ENCODE data around the gene NSUN6. TPM values are rescaled to one million over a fixed set of nuclear protein-coding genes. Genes with fewer than 3 reads are reported as not detected.

Gene NSUN6
- polyA plus RNA-seq, 2 donors: 3.8 to 5.6 TPM

GRCh38 chr10:18556522-18557147 lies 94.8 kb downstream of the NSUN6 start:
- Histone ChIP-seq H3K36me3 (ENCODE audit: control insufficient read depth in 2 of 2, insufficient read depth in 2 of 2, low read length in 1 of 2) (peaks cover 0 to 5% of the 10 kb centered on the region in 2 donors), H3K27me3 (ENCODE audit: control insufficient read depth in 1 of 2, insufficient read depth in 2 of 2, low read length in 2 of 2) (no peaks in the 10 kb centered on the region)
- 94 to 96% methylated on average over 3 of the region's 3 CpGs for WGBS, 2 donors

DNA sequence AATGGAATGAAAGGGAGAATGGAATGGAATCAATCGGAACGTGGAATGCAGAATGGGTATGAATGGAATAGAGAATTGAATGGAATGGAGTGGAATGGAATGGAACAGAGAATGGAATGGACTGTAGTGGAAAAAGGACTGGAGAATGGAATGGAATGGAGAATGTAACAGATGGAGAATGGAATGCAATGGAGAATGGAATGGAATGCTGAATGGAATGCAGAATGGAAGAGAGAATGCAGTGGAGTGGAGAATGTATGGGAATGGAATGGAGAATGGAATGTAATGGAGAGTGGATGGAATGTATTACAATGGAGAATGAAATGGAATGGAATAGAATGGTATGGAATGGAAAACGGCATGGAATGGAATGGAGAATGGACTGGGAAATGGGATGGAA lies 96.9 kb downstream of the NSUN6 start:
- H3K36me3 ChIP-seq (ENCODE audit: control insufficient read depth in 2 of 2, insufficient read depth in 2 of 2, low read length in 1 of 2): peaks cover 0 to 7% of the 10 kb centered on the region in 2 donors
- no peak overlapping the region for H3K27ac ChIP-seq (ENCODE audit: low read depth in 2 of 2, low read length in 1 of 2)
- H3K27me3 ChIP-seq (ENCODE audit: control insufficient read depth in 1 of 2, insufficient read depth in 2 of 2, low read length in 2 of 2): no peaks in the 10 kb centered on the region
- no peaks in the 10 kb centered on the region for H3K9me3 ChIP-seq (ENCODE audit: control insufficient read depth in 2 of 2, insufficient read depth in 1 of 2, low read depth in 1 of 2, low read length in 1 of 2)
- 98 to 99% methylated on average over 3 of the region's 3 CpGs for WGBS, 2 donors
- H3K4me1 ChIP-seq (ENCODE audit: control insufficient read depth in 2 of 2, insufficient read depth in 2 of 2, low read length in 1 of 2): no peaks in the 10 kb centered on the region
- no peak overlapping the region for H3K4me3 ChIP-seq (ENCODE audit: low read depth in 1 of 2, low read length in 2 of 2)

More at GRCh38 chr10:18556522-18557147, 94.8 kb downstream of the NSUN6 start:
- no peak overlapping the region for H3K27ac ChIP-seq (ENCODE audit: low read depth in 2 of 2, low read length in 1 of 2)
- no peaks in the 10 kb centered on the region for H3K9me3 ChIP-seq (ENCODE audit: control insufficient read depth in 2 of 2, insufficient read depth in 1 of 2, low read depth in 1 of 2, low read length in 1 of 2)
- no peaks in the 10 kb centered on the region for H3K4me1 ChIP-seq (ENCODE audit: control insufficient read depth in 2 of 2, insufficient read depth in 2 of 2, low read length in 1 of 2)
- no peak overlapping the region for H3K4me3 ChIP-seq (ENCODE audit: low read depth in 1 of 2, low read length in 2 of 2)

GRCh38 chr10:18551473-18551872 lies 99.9 kb downstream of the NSUN6 start:
- Histone ChIP-seq H3K27me3 (ENCODE audit: control insufficient read depth in 1 of 2, insufficient read depth in 2 of 2, low read length in 2 of 2) (no peaks in the 10 kb centered on the region), H3K36me3 (ENCODE audit: control insufficient read depth in 2 of 2, insufficient read depth in 2 of 2, low read length in 1 of 2) (peaks cover 0 to 3% of the 10 kb centered on the region in 2 donors), H3K4me1 (ENCODE audit: control insufficient read depth in 2 of 2, insufficient read depth in 2 of 2, low read length in 1 of 2) (no peaks in the 10 kb centered on the region), H3K4me3 (ENCODE audit: low read depth in 1 of 2, low read length in 2 of 2) (no peak overlapping the region), H3K9me3 (ENCODE audit: control insufficient read depth in 2 of 2, insufficient read depth in 1 of 2, low read depth in 1 of 2, low read length in 1 of 2) (no peaks in the 10 kb centered on the region), H3K27ac (ENCODE audit: low read depth in 2 of 2, low read length in 1 of 2) (no peak overlapping the region)
- 95 to 97% methylated on average over 2 of the region's 2 CpGs for WGBS, 2 donors

- Histone ChIP-seq H3K4me1 (ENCODE audit: control insufficient read depth in 2 of 2, insufficient read depth in 2 of 2, low read length in 1 of 2) (no peaks in the 10 kb centered on the region), H3K36me3 (ENCODE audit: control insufficient read depth in 2 of 2, insufficient read depth in 2 of 2, low read length in 1 of 2) (peaks cover 0 to 3% of the 10 kb centered on the region in 2 donors), H3K27me3 (ENCODE audit: control insufficient read depth in 1 of 2, insufficient read depth in 2 of 2, low read length in 2 of 2) (no peaks in the 10 kb centered on the region), H3K27ac (ENCODE audit: low read depth in 2 of 2, low read length in 1 of 2) (no peak overlapping the region), H3K9me3 (ENCODE audit: control insufficient read depth in 2 of 2, insufficient read depth in 1 of 2, low read depth in 1 of 2, low read length in 1 of 2) (no peaks in the 10 kb centered on the region), H3K4me3 (ENCODE audit: low read depth in 1 of 2, low read length in 2 of 2) (no peak overlapping the region)
- 94 to 98% methylated on average over 2 of the region's 2 CpGs for WGBS, 2 donors
Measured at GRCh38 chr10:18549105-18549504, 102.3 kb downstream of the NSUN6 start.

GRCh38 chr10:18545621-18546305 lies 105.6 kb downstream of the NSUN6 start:
- 84 to 88% methylated on average over 7 of the region's 7 CpGs for WGBS, 2 donors
- Histone ChIP-seq H3K36me3 (ENCODE audit: control insufficient read depth in 2 of 2, insufficient read depth in 2 of 2, low read length in 1 of 2) (no peaks in the 10 kb centered on the region), H3K9me3 (ENCODE audit: control insufficient read depth in 2 of 2, insufficient read depth in 1 of 2, low read depth in 1 of 2, low read length in 1 of 2) (no peaks in the 10 kb centered on the region), H3K4me3 (ENCODE audit: low read depth in 1 of 2, low read length in 2 of 2) (no peak overlapping the region), H3K27ac (ENCODE audit: low read depth in 2 of 2, low read length in 1 of 2) (no peak overlapping the region), H3K27me3 (ENCODE audit: control insufficient read depth in 1 of 2, insufficient read depth in 2 of 2, low read length in 2 of 2) (no peaks in the 10 kb centered on the region), H3K4me1 (ENCODE audit: control insufficient read depth in 2 of 2, insufficient read depth in 2 of 2, low read length in 1 of 2) (no peaks in the 10 kb centered on the region)

GRCh38 chr10:18542832-18543231 lies 108.6 kb downstream of the NSUN6 start:
- Histone ChIP-seq H3K27me3 (ENCODE audit: control insufficient read depth in 1 of 2, insufficient read depth in 2 of 2, low read length in 2 of 2) (no peaks in the 10 kb centered on the region), H3K27ac (ENCODE audit: low read depth in 2 of 2, low read length in 1 of 2) (no peak overlapping the region), H3K4me3 (ENCODE audit: low read depth in 1 of 2, low read length in 2 of 2) (no peak overlapping the region), H3K4me1 (ENCODE audit: control insufficient read depth in 2 of 2, insufficient read depth in 2 of 2, low read length in 1 of 2) (no peaks in the 10 kb centered on the region), H3K36me3 (ENCODE audit: control insufficient read depth in 2 of 2, insufficient read depth in 2 of 2, low read length in 1 of 2) (peaks cover 0 to 6% of the 10 kb centered on the region in 2 donors), H3K9me3 (ENCODE audit: control insufficient read depth in 2 of 2, insufficient read depth in 1 of 2, low read depth in 1 of 2, low read length in 1 of 2) (no peaks in the 10 kb centered on the region)

DNA sequence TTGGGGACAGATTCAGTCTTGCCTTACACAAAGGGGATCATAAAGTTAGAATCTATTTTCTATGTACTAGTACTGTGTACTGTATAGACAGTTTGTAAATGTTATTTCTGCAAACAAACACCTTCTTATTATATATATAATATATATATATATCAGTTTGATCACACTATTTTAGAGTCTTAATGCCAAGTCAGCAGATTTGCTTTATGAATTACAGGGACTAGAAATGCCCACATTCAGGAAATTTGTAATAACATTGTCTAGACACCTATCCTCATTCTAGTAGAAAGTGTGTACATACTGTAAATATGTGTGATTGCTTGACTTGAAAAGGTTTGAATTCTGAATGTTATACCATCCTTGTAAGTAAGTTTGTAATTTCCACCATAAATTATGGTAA lies 111.2 kb downstream of the NSUN6 start:
- H3K27me3 ChIP-seq (ENCODE audit: control insufficient read depth in 1 of 2, insufficient read depth in 2 of 2, low read length in 2 of 2): no peaks in the 10 kb centered on the region
- H3K9me3 ChIP-seq (ENCODE audit: control insufficient read depth in 2 of 2, insufficient read depth in 1 of 2, low read depth in 1 of 2, low read length in 1 of 2): no peaks in the 10 kb centered on the region
- peaks cover 0 to 6% of the 10 kb centered on the region in 2 donors for H3K36me3 ChIP-seq (ENCODE audit: control insufficient read depth in 2 of 2, insufficient read depth in 2 of 2, low read length in 1 of 2)
- no peaks in the 10 kb centered on the region for H3K4me1 ChIP-seq (ENCODE audit: control insufficient read depth in 2 of 2, insufficient read depth in 2 of 2, low read length in 1 of 2)
- H3K4me3 ChIP-seq (ENCODE audit: low read depth in 1 of 2, low read length in 2 of 2): no peak overlapping the region
- H3K27ac ChIP-seq (ENCODE audit: low read depth in 2 of 2, low read length in 1 of 2): no peak overlapping the region

GRCh38 chr10:18539335-18539734 lies 112.1 kb downstream of the NSUN6 start:
- Histone ChIP-seq H3K27ac (ENCODE audit: low read depth in 2 of 2, low read length in 1 of 2) (no peak overlapping the region), H3K4me1 (ENCODE audit: control insufficient read depth in 2 of 2, insufficient read depth in 2 of 2, low read length in 1 of 2) (no peaks in the 10 kb centered on the region), H3K27me3 (ENCODE audit: control insufficient read depth in 1 of 2, insufficient read depth in 2 of 2, low read length in 2 of 2) (no peaks in the 10 kb centered on the region), H3K9me3 (ENCODE audit: control insufficient read depth in 2 of 2, insufficient read depth in 1 of 2, low read depth in 1 of 2, low read length in 1 of 2) (no peaks in the 10 kb centered on the region), H3K36me3 (ENCODE audit: control insufficient read depth in 2 of 2, insufficient read depth in 2 of 2, low read length in 1 of 2) (peaks cover 0 to 6% of the 10 kb centered on the region in 2 donors), H3K4me3 (ENCODE audit: low read depth in 1 of 2, low read length in 2 of 2) (no peak overlapping the region)
- 90 to 94% methylated on average over 22 of the region's 22 CpGs for WGBS, 2 donors

- Histone ChIP-seq H3K36me3 (ENCODE audit: control insufficient read depth in 2 of 2, insufficient read depth in 2 of 2, low read length in 1 of 2) (no peaks in the 10 kb centered on the region), H3K9me3 (ENCODE audit: control insufficient read depth in 2 of 2, insufficient read depth in 1 of 2, low read depth in 1 of 2, low read length in 1 of 2) (no peaks in the 10 kb centered on the region), H3K27ac (ENCODE audit: low read depth in 2 of 2, low read length in 1 of 2) (no peak overlapping the region), H3K4me3 (ENCODE audit: low read depth in 1 of 2, low read length in 2 of 2) (no peak overlapping the region), H3K27me3 (ENCODE audit: control insufficient read depth in 1 of 2, insufficient read depth in 2 of 2, low read length in 2 of 2) (no peaks in the 10 kb centered on the region), H3K4me1 (ENCODE audit: control insufficient read depth in 2 of 2, insufficient read depth in 2 of 2, low read length in 1 of 2) (no peaks in the 10 kb centered on the region)
- 87 to 88% methylated on average over 5 of the region's 5 CpGs for WGBS, 2 donors
Measured at GRCh38 chr10:18533896-18534295, 117.5 kb downstream of the NSUN6 start.

Measured in esophagus (tissue), 2 donors.